HG02678 (cell line): Measurements from ENCODE around the gene HACD2.
A peak's percentile ranks its signal among the peaks of the same experiment; 100 is the strongest.
"Not testable (repeated sequence)": the region's sequence is repeated elsewhere in the genome, so short reads cannot be mapped to it uniquely, and the experiment has no call there.

Experiments
- ATAC-seq: cut with Tn5 transposase; IDR thresholded peaks from one replicate; pipeline ENCODE4 v1.9.1; 2021; ENCODE audit warnings: mild to moderate bottlenecking, moderate library complexity; ENCODE audit not compliant: unreplicated experiment

Gene HACD2

DNA sequence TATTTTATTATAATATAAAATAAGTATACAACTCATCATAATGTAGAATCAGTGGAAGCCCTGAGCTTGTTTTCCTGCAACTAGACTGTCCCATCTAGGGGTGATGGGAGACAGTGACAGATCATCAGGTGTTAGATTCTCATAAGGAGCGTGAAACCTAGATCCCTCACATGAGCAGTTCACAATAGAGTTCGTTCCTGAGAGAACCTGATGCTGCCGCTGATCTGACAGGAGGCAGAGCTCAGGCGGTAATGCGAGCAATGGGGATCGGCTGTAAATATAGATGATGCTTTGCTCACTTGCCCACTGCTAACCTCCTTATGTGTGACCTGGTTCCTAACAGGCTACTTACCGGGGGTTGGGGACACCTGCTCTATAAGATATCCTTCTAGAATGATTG is 26.8 kb upstream of the HACD2 start:
- ATAC-seq = not testable (repeated sequence)

DNA sequence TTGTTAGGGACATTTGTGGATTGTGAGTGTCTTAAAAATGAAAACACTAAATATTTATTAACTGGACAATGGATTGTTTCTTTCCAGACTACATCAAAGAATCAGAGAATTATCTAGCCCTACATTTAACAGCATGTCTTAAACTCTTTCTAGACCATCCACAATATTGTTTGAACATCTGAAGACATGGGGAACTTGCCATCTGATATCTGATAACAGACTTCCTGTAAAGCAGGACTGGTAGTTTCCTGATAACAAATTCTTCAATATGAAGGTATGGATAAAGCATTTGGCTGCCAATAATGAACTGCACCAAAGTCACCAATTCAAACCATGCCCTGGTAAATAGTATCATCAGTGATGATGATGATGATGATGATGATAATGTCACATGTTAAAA is 26.2 kb upstream of the HACD2 start:
- ATAC-seq = no peak

GRCh38 chr3:123610331-123610730 is 25.5 kb upstream of the HACD2 start:
- ATAC-seq = peak; percentile 78

DNA sequence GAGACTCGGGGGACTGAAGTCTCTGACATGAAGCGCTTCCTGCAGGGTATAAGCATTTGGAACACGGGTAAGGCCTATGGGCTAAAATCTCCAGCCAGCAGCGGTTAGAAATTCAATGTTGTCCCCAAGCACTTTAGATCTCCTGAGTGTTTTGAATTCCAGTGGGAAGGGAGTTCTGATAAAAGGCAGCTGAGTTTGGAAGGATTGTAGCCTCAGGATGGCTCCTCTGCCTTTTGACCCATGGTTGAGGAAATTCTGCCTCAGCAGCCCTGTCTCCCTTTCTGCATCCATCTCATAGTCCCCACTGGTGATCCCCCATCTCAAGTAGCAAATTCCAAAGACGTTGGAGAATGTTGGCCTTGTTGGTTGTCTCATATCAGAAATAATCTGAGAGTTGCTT is 24.2 kb upstream of the HACD2 start:
- ATAC-seq = no peak

DNA sequence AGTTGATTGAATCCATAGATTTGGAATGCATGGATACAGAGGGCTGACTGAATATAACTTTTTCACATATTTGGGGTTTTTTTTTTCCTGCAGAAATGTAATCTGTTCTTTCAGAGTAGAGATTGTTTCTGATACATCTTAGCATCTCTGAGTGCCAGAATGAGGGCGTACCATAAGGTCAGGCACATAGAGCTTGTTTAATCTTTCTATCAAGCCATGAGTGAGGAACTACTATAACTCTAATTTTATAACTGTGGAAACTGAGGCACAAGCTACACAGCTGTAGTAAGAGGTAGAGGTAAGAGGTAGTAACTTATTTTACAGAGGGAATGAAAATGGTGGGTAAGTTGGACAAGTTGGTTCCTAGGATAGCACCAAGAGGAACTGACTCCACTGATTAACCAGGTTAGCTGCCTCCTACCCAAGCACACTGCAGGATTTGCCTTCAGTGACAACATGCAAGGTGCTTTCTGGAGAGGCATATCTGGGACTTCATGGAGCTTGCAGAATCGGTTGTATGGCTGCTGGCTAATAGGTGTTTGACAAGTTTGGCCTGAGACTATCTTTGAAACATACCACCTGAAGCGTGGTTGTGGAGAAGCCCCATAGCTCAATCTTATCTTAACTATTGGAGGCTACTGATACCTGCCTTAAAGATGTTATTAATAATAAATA is 23.5 kb upstream of the HACD2 start:
- ATAC-seq = no peak

GRCh38 chr3:123606527-123606926 is 21.7 kb upstream of the HACD2 start:
- no peak for ATAC-seq

GRCh38 chr3:123605789-123606234 is 21.0 kb upstream of the HACD2 start:
- peak; percentile 66 for ATAC-seq

GRCh38 chr3:123603153-123603552 is 18.3 kb upstream of the HACD2 start:
- ATAC-seq = not testable (repeated sequence)

GRCh38 chr3:123602325-123602724 is 17.5 kb upstream of the HACD2 start:
- no peak for ATAC-seq

GRCh38 chr3:123600863-123601262 is 16.0 kb upstream of the HACD2 start:
- not testable (repeated sequence) for ATAC-seq

GRCh38 chr3:123597561-123597960 is 12.7 kb upstream of the HACD2 start:
- ATAC-seq = no peak

DNA sequence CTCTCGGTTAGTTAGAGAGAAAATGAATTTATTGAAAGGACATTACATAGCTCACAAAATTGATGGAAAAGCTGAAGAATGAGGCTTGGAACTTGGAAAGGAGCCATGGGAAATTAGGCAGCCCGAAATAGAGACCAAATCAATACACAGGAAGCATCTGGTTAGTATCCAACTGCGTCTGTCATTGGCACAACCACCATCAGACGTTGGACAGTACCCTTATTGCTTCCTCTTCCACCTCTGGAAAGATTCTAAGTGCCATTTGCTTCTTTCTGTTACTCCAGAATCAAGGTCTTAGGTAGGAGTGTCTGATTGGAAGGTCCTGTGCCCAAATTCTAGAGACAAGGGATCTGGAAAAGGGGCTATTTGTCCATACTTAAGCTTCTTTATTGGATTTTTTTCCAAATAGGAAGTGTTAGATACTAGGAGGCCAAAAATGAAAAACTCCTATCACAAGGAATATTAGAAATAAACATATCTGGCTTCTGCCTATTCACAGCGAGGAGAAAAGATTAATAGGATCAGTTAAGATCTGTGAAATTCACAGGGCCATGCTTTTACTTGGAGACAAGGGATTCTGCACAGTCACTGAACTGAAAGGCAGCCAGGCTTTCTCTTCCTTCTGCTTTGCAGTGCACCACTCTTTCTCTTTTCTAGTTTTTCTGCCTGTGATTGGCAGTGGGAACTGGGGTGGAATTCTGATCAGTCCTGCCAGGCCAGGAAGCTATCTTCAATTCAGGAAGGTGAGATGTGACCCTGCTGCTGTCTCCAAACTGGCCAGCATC is 10.7 kb upstream of the HACD2 start:
- no peak for ATAC-seq

GRCh38 chr3:123593381-123593780 is 8.5 kb upstream of the HACD2 start:
- ATAC-seq = no peak

DNA sequence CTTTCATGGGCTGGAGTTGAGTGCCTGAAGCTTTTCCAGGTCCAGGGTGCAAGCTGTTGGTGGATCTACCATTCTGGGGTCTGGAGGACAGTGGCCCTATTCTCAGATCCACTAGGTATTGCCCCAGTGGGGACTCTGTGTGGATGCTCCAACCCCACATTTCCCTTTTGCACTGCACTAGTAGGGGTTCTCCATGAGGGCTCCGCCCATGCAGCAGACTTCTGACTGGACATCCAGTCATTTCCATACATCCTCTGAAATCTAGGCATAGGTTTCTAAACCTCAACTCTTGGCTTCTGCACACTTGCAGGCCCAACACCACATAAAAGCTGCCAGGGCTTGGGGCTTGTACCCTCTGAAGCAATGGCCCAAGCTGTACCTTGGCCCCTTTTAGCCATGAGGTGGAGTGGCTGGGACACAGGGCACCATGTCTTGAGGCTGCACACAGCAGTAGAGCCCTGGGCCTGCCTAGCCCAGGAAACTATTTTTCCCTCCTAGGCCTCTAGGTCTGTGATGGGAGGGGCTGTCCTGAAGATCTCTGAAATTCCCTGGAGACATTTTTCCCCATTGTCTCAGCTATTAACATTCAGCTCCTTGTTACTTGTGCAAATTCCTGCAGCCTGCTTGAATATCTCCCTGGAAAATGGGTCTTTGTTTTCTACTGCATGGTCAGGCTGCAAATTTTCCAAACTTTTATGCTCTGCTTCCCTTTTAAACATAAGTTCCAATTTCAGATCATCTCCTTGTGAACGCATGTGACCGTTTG is 6.0 kb upstream of the HACD2 start:
- no peak for ATAC-seq

DNA sequence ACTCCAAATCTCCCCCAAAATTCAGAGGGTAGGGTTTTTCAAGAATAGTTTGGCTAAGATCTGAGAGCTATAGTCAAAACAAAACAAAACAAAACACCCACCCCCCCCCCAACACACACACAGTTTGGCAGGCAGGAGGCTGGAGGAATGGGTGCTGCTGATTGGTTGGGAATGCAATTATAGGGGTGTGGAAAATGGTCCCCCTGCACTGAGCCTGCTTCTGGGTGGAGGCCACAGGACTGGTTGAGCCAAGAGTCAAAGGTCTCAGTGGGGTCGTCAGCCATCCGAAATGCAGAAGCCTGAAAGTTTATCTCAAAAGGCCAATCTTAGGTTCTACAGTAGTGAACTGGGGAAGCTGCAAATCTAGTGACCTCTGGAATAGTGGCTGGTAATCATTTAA is 2.5 kb upstream of the HACD2 start:
- ATAC-seq = no peak

DNA sequence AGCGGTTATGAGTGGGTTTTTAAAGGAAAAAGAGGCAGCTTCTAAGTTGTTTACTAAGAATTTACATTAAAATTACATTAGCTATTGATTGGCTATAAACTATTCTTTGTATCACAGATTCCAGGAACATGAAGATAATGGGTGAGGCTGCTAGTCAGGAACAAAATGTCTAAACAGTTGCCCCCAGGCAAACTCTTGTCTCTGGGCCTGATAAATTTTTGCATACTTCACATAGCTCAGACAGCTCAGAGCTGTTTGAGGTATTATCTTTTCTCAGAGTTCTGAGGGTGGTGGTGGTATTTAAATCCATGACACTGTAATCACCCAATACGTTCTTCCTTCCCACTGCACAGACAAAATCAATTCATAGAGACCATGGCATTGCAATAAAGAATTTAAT is 2.1 kb upstream of the HACD2 start:
- ATAC-seq = no peak

- no peak for ATAC-seq
Observed at GRCh38 chr3:123586131-123586530, 1.3 kb upstream of the HACD2 start.

- peak; percentile 28 for ATAC-seq
Observed at GRCh38 chr3:123584284-123584987, 417 bp downstream of the HACD2 start.

- ATAC-seq = no peak
Observed at GRCh38 chr3:123583561-123583960, 1.3 kb downstream of the HACD2 start.

- no peak for ATAC-seq
Observed at GRCh38 chr3:123582315-123582714, 2.5 kb downstream of the HACD2 start.

DNA sequence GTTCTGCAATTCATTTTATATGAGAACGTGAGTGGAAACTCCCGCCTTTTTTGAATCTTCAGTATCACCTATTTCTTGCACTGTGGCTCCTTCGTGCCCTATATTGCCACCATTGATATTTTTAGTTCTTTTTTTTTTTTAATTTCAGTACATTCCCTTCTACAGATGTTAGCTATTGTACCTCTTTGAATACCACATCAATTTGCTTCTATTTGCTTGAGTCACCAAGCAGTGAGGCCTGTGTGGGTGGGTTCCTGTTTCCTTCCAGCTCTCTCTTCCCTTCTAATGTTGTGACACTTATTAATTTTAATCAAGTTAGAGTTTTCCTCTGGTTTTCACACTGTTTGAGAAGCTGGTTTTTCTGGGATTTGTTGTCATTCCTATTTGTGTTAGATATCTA is 8.7 kb downstream of the HACD2 start:
- peak; percentile 73 for ATAC-seq
